ENCODE measurements around the gene CCDC112.
A peak's percentile ranks its signal among the peaks of the same experiment; 100 is the strongest.

The CCDC112 gene

DNA sequence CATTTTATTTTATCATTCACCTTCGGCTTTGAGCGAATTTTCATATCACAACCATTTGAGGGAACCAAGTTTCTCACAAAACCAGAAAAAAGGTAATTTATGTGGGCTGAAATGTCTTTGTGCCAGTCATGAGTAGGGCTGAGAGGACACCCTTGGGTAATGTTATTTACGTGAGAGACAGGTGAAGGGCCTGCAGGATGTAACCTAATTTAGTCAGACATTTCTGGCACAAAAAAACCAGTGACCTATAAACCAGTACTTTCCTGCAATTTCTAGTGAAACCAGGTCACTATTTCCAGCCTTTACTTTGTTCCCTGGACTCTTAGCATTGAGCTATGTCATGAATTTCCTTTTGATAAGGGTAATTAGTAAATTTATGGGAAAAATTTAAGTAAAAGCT is 17.2 kb upstream of the CCDC112 start:
- no peak for DNase-seq

DNA sequence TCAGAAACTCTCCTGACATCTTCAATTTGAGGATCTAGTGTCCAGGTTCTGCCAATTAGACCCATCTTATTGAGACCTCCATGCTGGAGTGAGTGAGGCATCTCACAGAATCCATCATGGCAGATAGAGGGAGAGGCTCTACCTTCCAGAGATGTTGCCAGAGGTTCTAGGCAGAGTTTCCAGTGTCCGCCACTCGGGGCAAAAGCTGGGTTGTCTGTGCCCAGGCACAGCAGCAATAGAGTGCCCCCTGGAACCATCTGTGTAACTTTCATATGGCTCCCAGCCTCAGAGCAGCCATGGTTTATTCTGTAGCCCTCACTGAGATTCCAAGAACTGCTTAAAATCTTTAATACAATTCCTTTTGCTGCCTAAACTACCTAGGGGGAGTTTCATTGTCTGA is 16.6 kb upstream of the CCDC112 start:
- DNase-seq, result no peak

DNA sequence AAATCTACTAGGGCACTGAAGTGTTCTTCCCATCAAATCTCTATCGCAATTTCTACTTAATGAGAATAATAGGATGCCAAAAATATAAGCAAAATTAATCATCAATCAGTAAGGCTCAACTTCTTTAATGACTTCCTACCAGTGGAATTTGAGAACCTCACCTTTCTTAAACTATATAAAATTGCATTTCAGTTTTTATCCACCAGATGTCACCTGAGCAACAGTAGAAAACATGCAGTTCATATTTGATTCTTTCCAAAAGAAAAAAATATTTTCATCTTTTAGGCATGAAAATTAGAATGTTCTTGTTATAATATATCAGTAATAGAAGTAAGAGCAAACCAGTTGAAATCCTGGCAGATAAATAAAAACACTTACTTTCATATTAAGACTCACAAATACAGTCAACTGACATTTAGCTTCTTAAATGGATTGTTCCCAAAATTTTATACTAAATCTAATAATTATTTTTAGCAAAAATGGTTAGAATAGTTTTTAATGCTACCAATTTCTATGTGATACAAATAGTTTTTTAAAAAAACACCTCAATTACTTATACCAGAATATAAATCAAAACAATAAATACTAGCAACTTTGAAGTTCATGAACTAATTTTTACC is 13.4 kb upstream of the CCDC112 start:
- no peak for DNase-seq

DNA sequence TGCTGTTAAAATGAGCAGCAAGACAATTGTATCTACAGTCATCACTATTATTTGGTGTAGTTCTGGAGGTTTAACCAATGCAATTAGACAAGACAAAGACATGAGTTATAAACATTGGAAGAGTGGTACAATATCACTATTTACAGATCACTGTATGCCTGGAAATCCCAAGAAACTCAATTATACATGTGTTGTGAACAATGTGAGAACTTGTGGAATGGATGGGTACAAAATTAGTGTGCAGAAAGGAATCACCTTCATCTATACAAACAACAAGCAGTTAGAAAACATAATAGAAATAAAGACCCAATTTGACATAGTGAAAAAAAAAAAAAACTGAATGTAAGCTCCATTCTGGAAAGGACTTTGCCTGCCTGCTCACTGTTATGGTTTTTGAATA is 12.4 kb upstream of the CCDC112 start:
- no peak for DNase-seq

DNA sequence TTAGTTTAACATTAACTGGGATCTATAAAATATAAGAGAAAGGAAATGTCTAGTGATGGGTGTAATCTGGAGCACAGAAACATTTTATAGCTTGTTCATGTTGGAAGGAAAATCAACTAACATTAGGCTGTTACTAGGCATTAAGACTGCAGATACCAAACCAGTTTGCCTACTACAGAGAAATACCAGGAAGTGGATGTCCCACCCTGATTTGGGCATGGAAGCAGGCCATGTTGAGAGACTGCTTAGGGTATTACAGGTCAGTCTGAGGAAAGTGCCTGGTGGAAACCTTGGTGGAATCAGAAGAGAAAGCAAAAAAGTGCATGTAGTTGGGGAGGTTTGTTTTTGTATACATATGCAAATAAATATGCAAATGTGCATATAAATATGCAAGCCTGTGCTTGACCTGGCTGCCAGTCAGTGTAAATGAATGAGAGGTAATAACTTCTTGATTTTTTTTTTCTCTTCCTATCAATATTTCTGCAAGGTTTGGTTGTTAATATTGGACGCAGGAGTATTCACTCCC is 9.6 kb upstream of the CCDC112 start:
- no peak for DNase-seq

DNA sequence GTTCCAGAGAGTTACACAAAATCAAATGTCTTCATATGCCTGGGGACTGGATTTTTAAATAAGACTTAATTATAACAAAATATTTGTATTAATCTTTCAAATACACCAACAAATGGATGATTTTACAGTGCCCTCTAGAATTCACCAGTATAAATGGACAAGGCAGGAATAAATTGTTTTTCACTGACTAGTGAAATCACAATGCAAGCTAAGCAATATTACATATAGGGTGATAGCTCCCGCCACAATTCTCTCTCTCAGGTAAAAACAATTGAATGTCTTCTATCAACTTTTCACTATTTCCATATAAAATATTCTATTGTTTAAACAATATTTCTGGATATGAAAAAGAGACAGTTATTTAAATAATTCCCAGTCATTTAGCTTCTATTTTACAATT is 8.0 kb upstream of the CCDC112 start:
- DNase-seq, result no peak

DNA sequence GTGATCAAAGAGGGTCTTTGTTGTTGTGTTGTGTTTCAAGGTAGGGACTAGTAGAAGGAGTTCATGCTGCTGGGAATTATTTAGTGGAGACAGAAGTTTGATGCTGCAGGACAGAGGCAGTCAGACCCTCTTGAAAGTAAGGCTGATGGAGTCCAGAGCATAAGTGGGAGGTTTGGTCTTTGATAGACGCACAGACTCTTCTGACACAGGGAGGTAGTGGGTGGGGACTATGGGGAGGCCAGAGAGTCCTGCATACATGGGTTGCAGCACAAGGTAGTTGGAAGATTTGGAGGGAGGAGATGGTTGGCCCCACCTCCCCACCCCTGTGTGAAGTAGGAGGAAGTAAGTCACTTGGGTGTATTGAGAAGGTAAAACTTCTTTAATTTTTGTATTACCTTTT is 2.4 kb upstream of the CCDC112 start:
- DNase-seq, result no peak

DNA sequence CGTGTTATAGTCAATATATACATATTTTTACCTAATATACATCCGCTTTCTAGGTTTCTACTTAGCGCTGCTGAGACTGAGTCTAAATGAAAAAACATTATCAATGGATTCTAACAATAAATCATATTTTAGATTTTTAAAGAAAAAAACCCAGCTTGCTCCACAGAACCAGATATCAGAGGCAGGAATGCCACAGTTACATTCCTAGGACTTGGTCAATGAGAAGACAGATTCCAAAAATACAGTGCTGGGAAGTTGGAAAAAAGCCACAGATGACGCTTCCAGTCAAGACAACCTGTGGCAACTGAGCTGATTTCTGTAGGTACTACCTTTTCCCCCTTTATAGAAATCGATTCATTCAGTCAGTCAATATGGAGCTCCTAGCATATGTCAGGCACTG is 577 bp upstream of the CCDC112 start:
- no peak for DNase-seq

DNA sequence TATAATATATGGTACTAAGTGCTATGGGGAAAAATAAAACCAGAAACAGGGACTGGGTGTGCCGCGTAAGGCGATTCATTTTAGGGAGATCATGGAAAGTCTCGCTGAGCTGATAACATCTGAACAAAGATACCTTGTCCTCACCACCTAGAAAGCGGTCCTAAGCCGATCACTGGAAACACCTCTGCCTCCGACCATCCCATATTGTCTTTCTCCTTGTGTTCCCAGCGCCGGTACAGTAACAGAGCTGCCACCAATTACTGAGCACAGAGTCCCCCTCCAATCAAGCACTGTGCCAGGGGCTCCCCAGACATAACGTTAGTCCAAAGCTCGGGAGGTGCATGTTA is 704 bp downstream of the CCDC112 start:
- no peak for DNase-seq

DNA sequence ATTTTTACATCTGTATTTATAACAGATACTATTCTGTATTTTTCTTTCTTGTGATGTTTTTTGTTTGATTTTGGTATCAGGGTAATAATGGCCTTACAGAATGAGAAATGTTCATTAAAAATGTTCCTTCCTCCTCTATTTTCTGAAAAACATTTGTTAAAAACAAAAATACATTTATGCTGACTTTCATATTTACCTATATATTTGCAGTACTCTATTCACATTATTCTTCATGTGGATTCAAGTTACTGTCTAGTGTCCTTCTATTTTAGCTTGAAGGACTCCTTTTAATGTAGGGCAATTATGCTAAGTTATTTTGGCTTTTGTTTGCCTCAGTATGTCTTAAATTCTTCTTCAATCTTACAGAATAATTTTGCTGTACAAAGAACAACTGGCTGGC is 5.1 kb downstream of the CCDC112 start:
- no peak for DNase-seq

DNA sequence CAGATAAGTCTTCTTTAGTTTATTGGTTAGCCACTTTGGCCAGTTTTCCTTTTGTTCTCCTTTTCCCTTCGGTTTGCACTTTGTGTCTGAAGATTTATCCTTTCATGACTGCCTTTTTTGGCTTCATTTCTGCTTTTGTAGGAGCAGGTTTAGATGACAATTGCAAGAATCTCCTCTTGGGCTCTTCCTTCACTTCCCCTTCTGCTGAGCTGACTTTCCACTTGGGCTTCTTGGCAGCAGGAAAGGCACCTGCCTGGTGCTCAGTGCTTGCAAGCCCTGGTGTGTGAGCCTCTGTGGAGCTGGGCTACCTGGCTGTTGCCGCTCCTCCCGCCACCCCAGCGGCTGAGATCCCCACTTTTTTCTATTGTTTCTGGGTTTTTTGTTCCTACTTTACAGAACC is 7.3 kb downstream of the CCDC112 start:
- DNase-seq, result no peak

DNA sequence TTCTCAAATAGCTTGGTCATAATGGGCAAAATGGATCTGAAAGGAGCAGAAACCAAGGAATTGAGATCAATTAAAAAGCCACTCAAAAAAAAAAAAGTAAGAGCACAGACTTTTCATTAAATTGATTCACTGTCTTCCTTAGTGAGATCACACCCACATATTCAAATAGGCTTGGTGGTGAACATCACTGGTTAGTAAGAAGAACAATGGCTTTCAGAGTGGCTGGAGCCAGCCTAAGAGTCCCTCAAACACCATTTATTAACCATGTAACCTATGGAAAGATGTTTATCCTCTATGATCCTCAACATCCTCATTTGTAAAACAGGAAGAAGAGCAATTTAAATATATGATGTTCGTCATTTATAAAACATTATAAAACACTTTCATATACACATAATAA is 12.4 kb downstream of the CCDC112 start:
- no peak for DNase-seq

DNA sequence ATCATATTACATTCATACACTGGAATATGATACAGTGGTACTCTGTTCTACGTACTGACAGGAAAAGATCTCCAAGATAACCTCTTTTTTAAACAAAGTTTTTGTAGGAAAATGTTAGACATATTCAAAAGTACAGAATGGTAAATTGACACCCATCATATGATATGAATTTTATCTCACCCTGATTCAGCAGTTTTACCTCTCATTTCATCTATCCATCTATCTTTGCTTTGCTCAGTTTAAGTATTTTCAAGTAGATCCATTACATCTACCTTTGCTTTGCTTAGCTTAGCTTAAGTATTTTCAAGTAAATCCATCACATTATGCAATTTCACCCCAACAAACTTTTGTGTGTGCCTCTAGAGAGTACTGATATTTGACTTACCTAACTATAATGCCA is 14.3 kb downstream of the CCDC112 start:
- no peak for DNase-seq

DNA sequence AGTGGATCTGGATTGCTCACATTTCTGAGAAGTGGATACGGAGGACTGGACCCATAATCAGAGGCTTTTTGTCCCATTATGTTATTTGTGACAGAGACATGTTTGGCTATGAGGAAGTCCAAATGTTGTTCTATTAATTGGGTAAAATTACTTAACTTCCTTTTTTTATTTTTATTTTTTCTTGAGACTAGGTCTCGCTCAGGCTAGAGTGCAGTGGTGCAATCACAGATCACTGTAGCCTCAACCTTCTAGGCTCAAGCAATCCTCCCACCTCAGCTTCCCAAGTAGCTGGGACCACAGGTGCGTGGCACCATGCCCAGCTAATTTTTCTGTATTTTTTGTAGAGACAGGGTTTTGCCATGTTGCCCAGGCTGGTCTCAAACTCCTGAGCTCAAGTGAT is 21.9 kb downstream of the CCDC112 start:
- no peak for DNase-seq

DNA sequence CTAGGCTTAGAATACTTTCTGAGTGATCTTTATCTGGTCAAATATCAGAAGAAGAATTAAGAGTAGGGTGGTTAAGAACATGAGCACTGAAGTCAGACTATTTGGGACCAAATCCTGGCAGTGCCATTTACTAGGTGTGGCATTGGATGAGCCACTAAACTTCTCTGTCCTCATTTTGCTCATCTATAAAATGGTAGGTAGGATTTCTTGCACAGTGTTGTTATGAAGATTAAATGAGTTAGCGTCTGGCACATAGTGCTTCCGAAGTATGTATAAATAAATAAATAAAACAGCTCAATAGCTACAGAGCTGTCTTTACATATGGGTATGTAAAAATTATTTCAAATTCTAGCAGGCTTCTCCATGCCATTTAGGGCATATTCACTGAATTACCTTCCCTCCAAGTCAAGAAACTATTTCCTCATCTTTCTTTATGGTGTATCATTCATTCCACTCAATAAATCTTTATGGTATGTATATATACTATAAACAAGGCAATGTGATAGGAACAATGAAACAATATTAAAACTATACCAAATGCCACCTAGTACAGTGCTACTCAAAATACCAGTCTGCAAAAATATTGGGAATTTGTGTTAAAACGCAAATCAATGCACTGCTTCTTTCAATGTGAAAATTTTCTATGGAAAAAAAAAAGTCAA is 24.0 kb downstream of the CCDC112 start:
- no peak for DNase-seq

DNA sequence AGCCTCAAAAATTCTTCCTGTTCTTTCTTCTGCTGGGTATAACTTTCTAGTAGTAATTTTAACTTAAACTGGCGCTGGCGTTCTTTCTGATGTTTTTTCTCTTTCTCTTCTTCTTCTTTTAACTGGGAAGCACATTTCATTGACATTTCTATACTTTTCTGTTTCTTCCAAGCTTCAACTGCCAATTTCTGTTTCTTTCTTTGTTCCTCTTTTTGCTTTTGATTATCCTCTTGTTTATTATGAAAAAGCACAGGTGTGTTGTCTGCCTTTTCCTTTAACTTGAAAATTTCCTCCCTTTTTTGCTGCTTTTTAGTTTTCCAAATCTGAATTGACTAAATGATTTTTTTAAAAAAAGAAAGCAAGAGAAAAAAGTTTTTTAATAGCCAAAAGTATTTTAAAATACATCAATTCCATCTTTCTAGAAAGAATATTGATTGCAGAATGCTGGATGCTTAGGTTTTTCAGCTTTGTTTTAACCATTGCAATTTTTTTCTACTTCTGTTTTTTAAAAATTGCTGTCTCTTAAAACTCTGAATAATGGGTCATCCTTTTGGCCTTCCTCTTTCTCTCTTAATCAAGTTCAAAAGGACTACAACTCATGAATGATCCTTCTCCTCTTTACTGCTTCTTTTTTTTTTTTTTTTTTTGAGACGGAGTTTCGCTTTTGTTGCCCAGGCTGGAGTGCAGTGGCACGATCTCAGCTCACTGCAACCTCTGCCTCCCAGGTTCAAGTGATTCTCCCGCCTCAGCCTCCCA is 25.0 kb downstream of the CCDC112 start:
- no peak for DNase-seq

DNA sequence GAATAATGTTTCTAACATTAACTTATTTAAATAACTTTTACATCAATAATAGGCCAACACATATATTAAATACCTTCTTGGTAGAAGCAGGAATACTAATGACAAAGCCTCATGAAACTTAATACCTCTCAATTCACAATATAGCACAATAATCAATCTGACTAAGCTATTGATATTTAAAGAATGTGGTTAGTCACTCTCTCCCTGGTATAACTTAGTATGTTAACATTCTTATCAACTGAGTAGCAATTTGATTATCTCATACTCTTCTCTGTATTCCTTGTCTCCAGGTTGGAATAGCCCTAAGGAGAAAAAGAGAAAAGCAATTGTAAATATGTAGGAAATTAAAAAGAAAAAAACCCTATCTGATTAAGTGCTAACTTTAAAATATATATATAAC is 28.8 kb downstream of the CCDC112 start:
- no peak for DNase-seq

DNA sequence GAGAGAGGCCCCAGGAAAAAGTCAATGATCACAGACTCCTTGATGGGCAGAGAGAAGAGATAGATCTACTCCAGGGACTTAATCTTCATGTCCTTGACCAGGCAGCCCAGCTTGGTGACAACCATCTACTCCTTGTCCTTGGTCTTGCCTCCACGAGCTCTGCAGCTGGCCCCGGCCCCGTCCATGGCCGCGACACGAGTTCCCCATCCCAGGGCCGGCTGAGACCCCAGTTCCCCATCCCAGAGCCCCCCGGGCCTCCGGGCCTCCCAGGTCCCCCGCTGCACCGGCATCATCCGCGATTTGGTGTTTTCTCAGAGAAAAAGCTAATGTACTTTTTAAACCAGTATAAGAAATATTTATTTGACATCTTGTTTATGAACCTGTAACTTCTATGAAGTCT is 31.2 kb downstream of the CCDC112 start:
- no peak for DNase-seq

DNA sequence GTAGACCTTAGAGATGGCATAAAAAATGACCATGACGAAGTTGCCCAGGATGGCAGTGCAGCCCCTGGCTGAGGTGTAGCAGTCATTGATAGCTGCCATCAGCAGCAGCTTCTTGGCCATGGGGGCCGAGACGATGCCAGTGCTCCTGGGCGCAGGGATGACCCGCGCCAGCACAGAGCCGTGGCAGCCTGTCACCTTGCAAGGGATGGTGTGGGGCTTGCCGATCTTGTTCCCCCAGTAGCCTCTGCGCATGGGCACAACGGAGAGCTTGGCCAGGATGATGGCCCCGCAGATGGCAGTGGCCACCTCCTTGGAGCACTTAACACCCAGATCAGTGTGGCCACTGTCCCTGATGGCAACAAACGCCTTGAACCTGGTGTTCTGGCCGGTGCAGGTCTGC is 31.7 kb downstream of the CCDC112 start:
- DNase-seq, result no peak

DNA sequence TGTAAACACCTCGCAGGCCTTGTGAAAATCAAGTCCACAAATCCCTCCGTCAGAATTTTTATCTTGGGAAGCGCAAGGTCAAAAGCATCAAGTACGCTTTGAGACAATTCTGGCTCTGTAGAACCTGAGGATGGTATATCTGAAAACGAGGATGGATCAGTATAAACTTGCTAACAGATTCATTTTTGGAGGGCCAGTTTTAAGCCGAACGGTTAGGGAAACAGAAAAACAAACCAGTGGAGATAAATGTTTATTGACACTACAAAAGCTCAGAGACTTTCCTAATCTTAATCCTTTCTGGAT is 33.4 kb downstream of the CCDC112 start:
- DNase-seq, result no peak

DNA sequence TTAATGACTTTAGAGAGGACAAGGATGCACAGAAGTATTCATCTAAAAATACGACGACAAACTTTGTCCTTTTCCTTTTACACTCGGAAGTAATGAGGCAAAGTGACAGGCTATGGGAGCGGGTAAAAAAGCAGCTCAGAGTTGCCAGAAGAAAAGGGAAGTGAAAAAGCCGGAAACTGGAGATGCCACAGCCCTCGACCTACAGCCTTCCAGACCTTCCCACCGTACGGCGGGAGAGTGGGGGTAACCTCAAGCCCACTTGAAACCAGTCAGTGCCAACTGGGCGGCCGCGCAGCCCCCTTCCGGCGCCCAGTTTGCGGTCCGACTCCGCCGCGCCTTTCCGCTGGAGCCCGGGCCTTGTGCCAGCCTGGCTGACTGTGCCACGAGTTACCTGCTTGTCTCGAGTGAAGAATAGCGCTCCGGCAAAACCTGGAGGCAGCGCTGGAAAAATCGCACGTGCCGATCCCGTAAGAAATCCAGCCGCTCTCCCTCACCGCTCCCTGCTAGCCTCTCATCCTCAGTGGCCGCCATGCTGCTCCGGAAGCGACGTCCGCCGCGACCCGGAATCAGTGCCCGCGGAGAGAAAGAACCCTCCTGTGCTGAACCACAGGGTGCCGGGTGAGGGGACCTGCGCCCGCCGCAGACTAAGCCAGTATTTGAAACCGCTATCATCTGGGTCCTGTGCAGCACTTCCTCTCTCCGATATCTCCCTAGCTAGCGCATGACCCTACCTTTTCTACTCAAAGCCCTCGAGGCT is 34.0 kb downstream of the CCDC112 start, which contains the start of gene PGGT1B:
Gene PGGT1B, minus strand, starts transcription at position 557 of the 757 bp plus-strand sequence. Its CDS starts 26 bp downstream, at position 531.
- DNase-seq, result peak; percentile 53

DNA sequence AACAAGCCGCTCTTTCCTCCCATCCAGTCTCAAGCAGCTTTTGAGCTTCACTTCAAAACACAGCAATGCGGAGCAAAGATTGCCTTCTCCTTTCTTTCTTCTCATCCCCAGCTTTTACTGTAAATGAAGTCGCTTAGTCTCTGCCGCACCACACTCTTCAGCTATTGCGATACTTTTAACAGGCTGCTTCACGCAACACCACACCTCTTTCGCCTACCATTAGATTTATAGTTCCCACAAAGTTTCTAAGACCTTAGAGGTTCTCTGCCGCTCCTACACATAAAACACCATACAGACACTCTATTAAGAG is 34.5 kb downstream of the CCDC112 start:
- DNase-seq, result no peak

DNA sequence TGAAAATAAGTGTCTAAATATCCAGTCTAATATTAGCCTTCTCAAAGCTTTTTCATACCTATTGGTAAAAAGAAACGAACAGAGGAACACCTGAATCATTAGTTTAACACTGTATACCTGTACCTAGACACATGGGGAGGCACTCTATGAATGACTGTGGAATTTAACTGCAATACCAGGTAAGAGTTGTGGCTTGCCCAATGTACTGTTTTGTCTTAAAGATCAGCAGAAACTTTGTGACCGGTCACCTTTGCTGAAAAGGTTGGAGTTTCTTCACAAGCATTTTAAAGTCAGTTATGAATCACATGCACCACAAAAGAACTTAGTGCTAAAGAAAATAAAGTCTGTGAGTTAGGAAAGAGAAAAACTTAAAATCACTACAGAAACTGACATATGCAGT is 36.2 kb downstream of the CCDC112 start:
- no peak for DNase-seq

DNA sequence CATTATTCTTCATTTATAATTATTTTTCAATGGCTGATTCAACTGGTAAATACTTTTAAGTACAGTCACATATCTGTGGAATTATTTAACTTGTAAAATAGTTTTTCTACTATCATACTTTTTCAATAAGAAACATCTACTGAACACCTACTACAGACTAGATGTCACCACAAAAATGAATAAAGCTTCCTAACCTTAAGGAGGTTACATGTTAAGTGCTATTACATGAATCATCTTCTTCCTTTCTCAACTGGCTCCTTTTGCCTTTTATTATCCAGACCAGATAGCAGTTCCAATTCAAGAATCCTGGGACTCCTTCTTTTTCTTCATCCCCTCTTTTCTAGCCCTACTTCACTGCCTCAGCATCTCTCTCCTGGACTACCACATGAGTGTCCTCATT is 38.5 kb downstream of the CCDC112 start:
- DNase-seq, result no peak
